ENCODE data around the gene BMP4.

The BMP4 gene

DNA sequence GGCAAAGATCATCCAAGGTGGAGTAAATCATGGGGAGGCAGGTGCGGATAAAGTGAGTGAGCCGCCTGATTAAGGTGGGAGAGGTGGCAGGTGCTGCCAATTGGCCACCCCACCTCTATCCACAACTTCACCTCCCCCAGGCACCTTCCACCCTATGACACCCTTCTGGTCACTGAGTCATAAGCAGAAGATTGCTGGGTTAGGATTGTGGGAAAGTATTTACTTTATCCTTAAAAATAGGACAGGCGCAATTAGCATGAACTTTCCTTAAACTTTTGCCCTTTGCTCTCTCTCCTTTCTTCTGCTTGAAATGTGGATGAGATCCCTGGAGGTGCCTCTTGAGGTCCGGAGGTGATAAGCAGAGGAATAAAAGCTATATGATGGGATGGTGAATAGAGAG lies 14.9 kb upstream of the BMP4 start:
- H3K4me1 ChIP-seq (ENCODE audit: control insufficient read depth, low read length), result no peaks in the 10 kb centered on the region
- H3K36me3 ChIP-seq (ENCODE audit: control insufficient read depth, low read length), result no peaks in the 10 kb centered on the region
- no peak overlapping the region for H3K4me2 ChIP-seq (ENCODE audit: low read length)
- no peak overlapping the region for H3K4me3 ChIP-seq (ENCODE audit: low read length)
- TF ChIP-seq EZH2phosphoT487 (IDR thresholded peaks at IDR 0.05; ENCODE audit: borderline replicate concordance, low read length), result no peak
- TF ChIP-seq, protein P1, sequence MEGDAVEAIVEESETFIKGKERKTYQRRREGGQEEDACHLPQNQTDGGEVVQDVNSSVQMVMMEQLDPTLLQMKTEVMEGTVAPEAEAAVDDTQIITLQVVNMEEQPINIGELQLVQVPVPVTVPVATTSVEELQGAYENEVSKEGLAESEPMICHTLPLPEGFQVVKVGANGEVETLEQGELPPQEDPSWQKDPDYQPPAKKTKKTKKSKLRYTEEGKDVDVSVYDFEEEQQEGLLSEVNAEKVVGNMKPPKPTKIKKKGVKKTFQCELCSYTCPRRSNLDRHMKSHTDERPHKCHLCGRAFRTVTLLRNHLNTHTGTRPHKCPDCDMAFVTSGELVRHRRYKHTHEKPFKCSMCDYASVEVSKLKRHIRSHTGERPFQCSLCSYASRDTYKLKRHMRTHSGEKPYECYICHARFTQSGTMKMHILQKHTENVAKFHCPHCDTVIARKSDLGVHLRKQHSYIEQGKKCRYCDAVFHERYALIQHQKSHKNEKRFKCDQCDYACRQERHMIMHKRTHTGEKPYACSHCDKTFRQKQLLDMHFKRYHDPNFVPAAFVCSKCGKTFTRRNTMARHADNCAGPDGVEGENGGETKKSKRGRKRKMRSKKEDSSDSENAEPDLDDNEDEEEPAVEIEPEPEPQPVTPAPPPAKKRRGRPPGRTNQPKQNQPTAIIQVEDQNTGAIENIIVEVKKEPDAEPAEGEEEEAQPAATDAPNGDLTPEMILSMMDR (IDR thresholded peaks at IDR 0.05; ENCODE audit: low read depth, low read length, poor library complexity, severe bottlenecking), result no peak
- H3K27me3 ChIP-seq (ENCODE audit: control insufficient read depth, low read length), result no peaks in the 10 kb centered on the region
- H3K27ac ChIP-seq (ENCODE audit: low read depth, low read length), result no peak overlapping the region
- no peaks in the 10 kb centered on the region for H3F3A ChIP-seq (ENCODE audit: control insufficient read depth, insufficient read depth)
- H3K9me3 ChIP-seq (ENCODE audit: control insufficient read depth, insufficient read depth, low read length), result no peaks in the 10 kb centered on the region
- no peaks in the 10 kb centered on the region for H3K79me2 ChIP-seq (ENCODE audit: control insufficient read depth, low read length)
- H4K20me1 ChIP-seq (ENCODE audit: control insufficient read depth, insufficient read depth, low read depth, low read length), result no peaks in the 10 kb centered on the region
- H3K9me2 ChIP-seq (replicated peaks; ENCODE audit: control insufficient read depth, low read length), result no peaks in the 10 kb centered on the region

GRCh38 chr14:53969326-53969725 lies 12.7 kb upstream of the BMP4 start:
- no peak overlapping the region for H3K27ac ChIP-seq (ENCODE audit: low read depth, low read length)
- no peaks in the 10 kb centered on the region for H3F3A ChIP-seq (ENCODE audit: control insufficient read depth, insufficient read depth)
- no peaks in the 10 kb centered on the region for H3K9me3 ChIP-seq (ENCODE audit: control insufficient read depth, insufficient read depth, low read length)
- H3K79me2 ChIP-seq (ENCODE audit: control insufficient read depth, low read length), result no peaks in the 10 kb centered on the region
- 0 out of 2 replicates have a peak, but pooled peaks cover 3% of the 10 kb centered on the region for H3K27me3 ChIP-seq (ENCODE audit: control insufficient read depth, low read length)
- H3K36me3 ChIP-seq (ENCODE audit: control insufficient read depth, low read length), result no peaks in the 10 kb centered on the region
- no peaks in the 10 kb centered on the region for H3K4me1 ChIP-seq (ENCODE audit: control insufficient read depth, low read length)
- no peaks in the 10 kb centered on the region for H3K9me2 ChIP-seq (replicated peaks; ENCODE audit: control insufficient read depth, low read length)
- H4K20me1 ChIP-seq (ENCODE audit: control insufficient read depth, insufficient read depth, low read depth, low read length), result no peaks in the 10 kb centered on the region
- TF ChIP-seq, protein P1 (IDR thresholded peaks at IDR 0.05; ENCODE audit: low read depth, low read length, poor library complexity, severe bottlenecking), result no peak
- no peak for TF ChIP-seq EZH2phosphoT487 (IDR thresholded peaks at IDR 0.05; ENCODE audit: borderline replicate concordance, low read length)
- no peak overlapping the region for H3K4me2 ChIP-seq (ENCODE audit: low read length)
- H3K4me3 ChIP-seq (ENCODE audit: low read length), result no peak overlapping the region

DNA sequence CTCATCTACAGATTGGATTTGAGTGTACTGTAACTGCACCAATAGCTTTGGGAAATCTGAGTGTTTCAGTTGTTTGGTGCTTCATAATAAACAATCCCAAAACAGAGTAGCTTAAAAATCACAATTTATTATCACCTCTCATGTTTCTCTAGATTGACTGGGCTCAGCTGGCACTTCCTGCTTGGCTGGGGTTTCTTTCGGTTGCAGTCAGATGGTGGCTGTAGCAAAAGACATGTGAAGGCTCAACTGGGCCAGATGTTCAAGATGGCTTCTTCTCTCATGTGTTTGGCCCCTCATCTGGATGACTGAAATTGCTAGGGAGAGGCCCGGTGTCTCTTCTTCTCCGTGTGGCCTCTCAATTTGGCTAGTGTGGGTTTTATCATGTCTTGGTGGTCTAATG lies 12.1 kb upstream of the BMP4 start:
- Histone ChIP-seq H3K9me2 (replicated peaks; ENCODE audit: control insufficient read depth, low read length) (no peaks in the 10 kb centered on the region), H3K79me2 (ENCODE audit: control insufficient read depth, low read length) (no peaks in the 10 kb centered on the region), H3K9me3 (ENCODE audit: control insufficient read depth, insufficient read depth, low read length) (no peaks in the 10 kb centered on the region), H3K36me3 (ENCODE audit: control insufficient read depth, low read length) (no peaks in the 10 kb centered on the region), H4K20me1 (ENCODE audit: control insufficient read depth, insufficient read depth, low read depth, low read length) (no peaks in the 10 kb centered on the region), H3F3A (ENCODE audit: control insufficient read depth, insufficient read depth) (no peaks in the 10 kb centered on the region), H3K27me3 (ENCODE audit: control insufficient read depth, low read length) (0 out of 2 replicates have a peak, but pooled peaks cover 3% of the 10 kb centered on the region), H3K4me1 (ENCODE audit: control insufficient read depth, low read length) (no peaks in the 10 kb centered on the region), H3K4me2 (ENCODE audit: low read length) (no peak overlapping the region), H3K4me3 (ENCODE audit: low read length) (no peak overlapping the region), H3K27ac (ENCODE audit: low read depth, low read length) (no peak overlapping the region)
- TF ChIP-seq, protein P1 (IDR thresholded peaks at IDR 0.05; ENCODE audit: low read depth, low read length, poor library complexity, severe bottlenecking), result no peak
- TF ChIP-seq EZH2phosphoT487 (IDR thresholded peaks at IDR 0.05; ENCODE audit: borderline replicate concordance, low read length), result no peak

Data from DOHH2 (cell line).